SKM-1 (cell line): Measurements from ENCODE around the gene MED9.

Source experiments
- DNase-seq: peaks from one replicate; lab custom pipeline; 2025; ENCODE audit not compliant: unreplicated experiment; lab: John Stamatoyannopoulos, UW

Gene MED9

DNA sequence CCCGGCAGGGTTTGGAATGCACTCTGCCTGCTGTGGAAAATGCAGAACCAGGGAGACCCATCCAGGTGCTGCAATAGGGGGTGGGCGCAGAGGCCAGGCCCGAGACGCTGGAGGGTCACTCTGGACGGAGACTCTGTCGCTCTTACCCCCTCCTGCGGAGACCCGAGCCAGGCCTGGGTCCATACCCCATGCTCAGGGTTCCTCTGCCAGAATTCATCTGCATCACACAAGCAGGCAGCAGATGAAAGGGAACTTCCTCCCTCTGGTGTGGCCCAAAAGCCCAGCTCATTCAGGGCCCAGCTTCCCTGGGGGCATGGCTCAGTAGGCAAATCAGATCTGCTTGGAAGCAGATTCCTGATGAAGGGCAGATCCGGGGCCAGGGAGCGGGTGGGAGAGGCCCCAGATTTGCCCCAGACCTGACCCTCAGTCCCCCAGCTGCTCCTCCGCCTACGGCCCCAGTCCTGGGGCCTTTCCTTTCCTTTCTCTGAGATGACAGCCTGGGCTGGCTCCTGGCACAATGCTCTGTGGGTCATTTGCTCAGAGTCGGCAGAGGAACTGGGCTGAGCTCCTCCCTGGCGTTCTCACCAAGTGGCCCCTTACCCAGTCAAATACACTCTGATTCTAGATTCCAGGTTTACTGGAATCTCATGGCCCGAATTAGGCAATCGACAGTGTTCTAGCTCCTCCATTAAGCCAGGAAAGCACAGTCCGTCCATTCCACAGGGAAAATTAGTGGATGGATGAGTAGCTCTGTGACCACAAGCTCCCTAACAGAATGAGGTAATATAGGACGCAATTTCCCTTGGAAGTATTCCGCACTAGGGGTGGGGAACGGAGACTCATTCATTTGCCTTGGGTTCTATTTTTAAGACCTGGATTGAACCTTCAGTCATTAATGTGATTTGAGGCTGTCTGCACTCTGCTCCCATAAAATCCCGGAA lies 38.5 kb downstream of the MED9 start:
- no peak for DNase-seq

DNA sequence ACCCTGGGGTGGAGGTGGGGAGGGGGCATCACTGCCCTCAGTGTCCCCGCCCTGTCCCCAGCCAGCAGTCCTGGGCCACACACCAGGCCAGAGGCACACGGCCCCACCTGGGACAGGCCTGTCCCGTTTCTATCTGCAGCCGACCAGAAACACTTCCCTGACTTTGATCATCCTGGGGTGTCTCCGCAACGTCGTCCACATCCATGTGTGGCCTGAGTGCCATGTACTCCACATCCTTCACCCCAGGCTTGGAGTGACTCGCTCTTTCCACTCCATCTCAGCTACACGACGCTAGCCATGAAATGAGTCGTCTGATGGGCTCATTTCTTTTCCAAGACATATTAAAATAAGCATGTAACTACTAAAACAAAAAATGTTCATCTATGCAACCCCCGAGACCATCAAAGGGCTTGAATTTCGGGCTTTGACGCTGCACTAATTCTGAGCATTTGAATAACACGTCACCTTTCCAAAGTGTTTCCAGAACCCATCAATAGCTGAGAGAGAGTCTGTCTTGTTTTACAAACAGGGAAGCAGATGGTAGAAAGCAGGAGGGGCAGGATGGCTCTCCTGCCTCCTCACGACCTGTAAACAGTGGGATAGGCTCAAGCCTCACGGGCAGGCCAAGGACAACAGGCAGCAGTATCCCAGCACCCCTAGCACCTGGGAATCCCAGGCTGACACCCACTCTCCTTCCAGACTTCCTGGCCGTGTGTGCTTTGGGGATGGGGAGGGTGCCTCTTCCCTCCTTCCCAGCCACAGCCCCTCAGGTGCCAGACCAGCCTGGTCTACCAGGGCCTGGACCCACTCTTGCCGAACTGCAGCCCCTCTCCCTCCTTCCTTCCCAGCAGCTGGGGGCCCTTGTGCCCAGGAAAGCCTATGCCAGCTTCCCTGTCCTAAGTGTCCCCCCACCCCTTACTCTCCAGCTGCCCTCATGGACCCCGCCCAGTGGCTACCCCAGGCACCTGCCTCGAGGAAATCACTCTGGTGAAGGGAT lies 39.4 kb downstream of the MED9 start:
- DNase-seq: no peak

DNA sequence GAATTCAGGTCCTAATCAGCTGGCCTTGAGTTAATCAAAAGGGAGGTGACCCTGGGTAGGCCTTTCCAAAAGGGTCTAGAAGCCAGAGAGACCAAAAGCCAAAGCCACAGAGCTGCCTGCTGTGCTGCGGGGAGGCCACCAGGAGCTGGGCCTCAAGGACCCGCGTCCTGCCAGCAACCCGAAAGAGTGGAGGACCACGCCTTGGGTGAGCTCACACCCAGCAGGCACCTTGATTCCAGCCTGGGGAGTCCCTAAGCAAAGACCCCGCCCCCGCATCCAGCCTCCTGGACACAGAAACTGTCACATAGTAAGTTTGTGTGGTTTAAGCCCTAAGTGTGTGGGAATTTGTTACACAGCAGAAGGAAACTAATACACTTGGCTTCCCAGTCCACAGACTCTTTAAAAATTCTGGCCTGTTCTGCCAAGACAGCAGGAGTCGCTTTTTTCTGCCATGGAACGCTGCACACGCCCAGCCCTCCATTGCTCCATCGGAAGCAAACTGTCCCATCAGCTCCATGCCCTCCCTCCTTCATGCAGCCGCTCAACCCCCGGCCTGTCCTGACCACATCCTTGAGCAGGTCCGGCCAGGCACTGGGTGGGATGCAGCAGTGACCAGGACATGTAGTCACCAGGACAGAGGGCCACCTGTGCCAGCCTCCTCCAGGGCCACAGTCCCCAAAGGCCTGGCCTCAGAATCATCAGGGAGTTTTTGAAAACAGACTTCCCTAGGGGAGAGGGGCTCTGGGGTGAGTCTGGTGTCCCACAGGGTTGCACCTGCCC lies 40.3 kb downstream of the MED9 start:
- no peak for DNase-seq

DNA sequence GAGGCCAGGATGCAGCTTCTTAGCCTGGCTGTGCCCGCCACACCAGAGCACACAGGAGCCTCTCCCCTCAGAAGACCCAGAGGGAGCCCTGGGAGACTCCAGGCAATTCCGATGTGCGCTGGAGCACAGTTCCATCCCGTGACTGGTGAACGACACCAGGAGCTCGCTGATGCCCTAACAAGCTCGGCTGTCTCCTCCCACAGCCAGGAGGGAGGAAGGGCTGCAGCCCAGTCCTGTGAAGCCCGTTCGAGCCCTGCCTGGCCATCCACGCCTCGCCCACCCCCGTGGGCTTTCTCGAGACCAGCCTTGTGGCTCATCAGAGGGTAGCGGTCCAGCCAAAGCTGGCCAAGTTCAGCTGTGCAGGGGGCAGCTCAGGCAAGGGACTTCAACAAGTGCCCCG lies 41.2 kb downstream of the MED9 start:
- no peak for DNase-seq

DNA sequence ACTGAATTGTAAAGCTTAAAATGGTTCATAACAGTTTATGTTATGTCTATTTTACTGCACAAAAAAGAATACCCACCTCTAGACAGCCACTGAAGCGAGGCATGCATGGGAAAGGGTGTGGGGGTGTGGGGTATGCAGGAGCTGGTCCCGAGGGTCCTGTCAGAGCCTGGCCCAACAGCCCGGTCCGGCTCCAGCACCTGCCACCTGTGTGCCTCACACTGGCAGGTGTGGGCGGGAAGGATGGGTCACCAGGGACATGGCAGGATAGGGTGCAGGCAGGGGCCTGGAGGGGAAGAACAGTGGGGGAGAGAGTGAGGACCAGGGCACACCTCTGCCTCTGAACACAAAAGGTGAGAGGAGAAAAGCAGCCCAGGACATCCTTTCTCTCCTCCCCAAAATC lies 42.2 kb downstream of the MED9 start:
- no peak for DNase-seq

DNA sequence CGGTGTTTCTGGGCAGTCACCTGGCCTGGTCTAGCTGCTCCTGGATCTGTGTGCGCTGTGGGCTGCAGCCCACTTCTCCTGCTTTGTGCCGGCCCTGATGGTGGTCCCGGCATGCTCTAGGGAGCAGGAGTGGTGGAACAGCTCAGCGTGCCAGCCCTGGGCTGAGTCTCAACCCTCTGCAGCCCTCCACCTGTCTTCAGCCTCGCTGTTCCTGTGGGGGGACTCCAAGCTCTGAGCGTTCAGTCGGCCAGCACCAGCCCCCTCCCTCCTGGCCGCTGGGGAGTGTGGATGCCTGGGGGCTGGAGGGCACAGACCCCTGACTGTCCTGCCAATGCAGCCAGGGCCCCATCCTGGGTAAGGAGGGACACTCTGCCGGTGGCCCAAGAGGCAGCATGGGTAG lies 43.1 kb downstream of the MED9 start:
- DNase-seq: no peak

DNA sequence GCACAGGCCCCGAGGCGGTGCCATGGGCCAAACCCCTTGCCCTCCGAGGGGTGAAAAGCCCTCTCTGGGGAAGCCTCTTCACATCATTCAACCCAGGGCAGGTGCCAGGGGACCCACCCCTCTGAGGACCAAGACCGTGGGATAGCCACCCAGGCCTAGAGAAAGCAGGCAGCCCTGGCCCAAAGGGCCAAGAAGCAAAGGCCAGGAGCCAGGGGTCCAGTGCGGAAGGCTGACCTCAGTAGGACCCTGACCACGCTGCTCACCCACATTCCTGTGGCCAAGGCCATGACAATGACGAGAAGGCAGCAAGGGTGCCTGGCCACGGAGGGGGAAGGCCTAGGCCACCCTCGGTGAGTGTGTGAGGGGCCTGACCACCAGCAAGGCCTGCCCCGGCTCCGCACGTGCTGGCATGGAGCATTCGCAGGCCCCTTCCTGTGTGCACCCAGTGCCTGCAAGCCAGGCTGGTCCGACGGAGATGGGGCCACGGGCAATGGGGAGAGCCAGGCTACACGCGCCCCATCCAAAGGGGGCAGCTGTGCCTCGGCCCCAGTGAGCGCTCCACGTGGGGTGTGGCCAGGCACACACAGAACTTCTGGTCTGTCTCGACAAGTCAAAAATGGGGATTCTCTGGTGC lies 43.9 kb downstream of the MED9 start:
- no peak for DNase-seq

DNA sequence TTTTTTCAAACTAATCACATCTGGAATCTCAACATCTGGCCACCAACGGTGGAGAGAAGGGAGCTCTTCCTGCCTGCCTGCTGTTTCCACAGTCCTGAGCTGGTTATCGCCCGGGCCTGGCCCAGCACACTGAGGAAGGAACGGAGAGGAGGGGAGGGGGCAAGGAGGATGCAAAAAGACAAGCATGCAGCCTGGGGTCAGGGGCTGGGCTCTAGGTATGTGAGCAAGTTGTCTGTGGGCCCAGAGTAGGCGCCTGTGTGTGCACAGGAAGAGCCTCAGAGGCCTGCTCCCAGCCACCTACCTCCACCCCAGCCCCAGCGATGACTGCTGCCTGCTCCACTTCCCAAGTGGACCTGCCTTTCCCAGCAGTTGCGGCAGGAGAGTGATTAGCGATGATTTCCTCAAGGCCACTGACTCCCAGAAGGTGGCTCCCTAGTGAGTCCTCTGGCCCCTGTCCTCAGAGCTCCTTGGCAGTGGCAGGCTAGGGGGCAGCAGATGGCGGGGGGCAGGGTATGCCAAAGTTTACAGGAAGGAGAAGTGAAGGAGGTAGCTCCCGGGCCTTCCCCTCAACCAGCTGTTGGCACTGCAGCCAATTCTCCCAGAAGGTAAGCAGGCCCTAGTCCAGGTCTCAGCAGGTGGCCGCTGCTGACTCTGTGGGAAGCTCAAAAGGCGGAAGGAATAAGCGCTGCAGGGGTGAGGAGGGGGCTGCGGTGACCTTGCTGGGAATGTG lies 46.4 kb downstream of the MED9 start:
- DNase-seq: no peak

DNA sequence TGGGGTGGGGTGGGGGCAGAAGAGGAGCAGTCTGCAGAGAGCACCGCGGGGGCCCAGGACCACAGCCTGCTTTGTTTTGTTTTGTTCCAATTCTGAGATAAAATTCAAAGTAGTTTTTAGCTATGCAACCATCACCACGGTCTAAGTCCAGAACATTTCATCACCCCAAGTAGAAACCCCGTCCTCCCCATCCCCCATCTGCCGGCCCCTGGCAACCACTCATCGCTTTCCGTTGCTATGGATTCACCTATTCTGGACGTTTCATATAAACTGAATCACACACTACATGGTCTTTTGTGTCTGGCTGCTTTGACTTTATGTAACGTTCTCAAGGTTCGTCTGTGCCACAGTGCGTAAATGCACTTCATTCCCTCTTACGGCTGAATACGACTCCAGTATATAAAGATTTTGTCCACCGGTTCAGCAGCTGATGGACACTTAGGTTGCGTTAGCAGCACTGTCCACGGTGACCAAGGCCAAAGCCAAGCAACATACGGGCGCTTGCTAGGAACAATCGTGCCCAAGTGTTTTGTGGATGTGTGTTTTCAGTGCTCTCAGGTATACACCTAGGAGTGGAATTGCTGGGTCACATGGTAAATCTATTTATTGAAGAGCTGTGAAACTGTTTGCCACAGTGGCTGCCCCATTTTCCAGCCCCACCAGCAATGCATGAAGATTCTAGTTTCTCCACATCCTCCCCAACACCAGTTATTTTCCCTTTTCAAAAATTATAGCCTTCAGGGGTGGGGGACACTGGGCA lies 47.1 kb downstream of the MED9 start:
- DNase-seq: no peak

DNA sequence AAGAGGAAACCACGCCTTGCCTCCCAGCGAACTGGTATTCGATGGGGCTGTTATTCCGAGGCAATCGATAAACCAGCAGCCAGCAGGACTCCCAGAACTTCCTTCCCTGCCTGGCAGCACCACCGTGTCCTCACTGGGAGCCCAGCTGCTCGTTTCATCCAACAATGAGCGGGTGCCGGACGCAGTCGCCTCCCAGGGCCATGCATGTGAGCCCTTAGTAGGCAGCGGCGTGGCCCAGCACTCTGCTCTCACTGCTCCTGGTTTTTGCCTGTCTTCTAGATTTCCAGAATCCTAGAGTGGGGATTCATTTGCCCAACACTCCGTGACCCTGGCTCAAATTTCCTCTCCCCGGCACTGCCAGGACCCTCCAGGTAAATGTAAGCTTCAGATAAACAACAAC lies 48.5 kb downstream of the MED9 start:
- no peak for DNase-seq

DNA sequence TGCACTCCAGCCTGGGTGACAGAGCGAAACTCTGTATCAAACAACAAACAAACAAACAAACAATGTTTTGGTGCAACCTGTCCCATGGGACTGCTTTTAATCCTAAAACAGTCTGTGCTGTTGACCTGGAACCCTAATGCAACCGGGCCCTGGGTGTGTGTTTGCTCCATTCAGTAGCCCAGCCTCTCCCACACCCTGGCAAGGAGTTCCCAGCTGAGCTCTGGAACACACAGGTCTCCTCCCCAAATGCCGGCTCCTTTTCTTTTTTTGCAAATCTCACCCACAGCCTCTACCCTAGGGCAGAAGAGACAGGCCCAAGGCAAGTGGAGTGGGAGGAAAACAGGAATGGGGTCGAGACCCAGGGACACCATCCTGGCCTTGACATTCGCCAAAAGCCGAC lies 49.2 kb downstream of the MED9 start:
- no peak for DNase-seq

DNA sequence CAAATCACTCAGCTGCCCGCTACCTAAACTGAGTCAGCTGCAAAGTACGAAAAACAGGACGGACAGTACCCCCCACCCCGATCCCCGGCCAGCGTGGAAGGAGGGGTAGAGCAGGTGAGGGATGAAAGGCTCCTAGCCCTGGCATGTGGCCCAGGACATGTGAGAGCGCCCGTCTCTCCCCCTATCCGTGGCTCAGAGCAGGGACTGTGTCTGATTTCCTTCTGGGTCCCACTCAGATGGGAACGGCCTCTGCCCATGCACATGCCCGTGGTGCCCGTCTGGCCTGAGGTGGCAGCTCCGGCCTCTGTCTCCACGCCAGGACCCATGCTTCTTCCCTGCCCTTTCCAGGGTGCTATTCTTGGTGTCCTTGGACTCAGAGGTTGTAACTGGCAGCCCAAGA lies 49.6 kb downstream of the MED9 start:
- DNase-seq: no peak

DNA sequence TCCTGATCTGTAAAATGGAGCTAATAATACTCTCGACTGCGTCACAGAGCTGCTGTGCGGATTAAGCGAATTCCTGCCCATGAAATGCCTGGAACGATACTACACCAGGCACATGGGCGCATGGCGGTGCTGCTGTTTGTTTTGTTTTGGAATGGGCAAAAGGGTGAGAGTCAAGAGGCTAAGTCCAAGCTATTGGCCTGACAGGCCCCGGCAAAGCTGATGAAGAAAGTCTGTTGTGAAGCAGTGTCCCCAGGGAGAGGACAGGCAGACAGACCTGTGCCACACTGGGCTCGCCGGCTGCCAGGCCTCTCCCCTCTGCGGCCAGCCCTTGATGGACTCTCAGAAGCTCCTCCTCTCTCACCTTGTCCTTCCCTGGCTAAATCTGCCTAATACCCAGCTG lies 50.7 kb downstream of the MED9 start:
- no peak for DNase-seq

DNA sequence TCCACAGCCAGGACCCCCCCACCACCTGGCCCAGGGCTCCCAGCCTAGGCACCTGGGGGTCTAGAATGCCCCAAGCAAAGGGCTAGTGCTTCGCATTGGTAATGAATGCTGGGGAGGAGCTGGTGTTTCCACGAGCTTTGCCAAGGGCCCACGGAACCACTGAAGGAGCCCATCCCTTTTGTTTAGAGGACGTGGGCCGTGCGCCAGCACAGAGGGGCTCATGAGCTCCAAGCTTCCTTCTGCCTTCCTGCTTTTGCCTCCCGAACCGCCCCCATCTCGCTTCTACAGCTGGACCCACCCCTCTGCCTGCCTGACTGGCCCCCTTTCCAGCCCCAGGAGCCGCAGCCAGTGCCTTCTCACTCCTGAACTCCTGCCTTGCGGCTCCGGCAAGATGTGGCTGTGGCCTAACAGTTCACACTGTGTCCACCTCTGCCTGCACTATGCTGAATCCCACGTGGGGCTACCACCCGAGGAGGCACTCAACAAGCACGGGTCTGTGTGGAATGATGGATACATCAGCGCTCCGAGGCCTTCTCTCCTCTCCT lies 51.2 kb downstream of the MED9 start:
- no peak for DNase-seq

DNA sequence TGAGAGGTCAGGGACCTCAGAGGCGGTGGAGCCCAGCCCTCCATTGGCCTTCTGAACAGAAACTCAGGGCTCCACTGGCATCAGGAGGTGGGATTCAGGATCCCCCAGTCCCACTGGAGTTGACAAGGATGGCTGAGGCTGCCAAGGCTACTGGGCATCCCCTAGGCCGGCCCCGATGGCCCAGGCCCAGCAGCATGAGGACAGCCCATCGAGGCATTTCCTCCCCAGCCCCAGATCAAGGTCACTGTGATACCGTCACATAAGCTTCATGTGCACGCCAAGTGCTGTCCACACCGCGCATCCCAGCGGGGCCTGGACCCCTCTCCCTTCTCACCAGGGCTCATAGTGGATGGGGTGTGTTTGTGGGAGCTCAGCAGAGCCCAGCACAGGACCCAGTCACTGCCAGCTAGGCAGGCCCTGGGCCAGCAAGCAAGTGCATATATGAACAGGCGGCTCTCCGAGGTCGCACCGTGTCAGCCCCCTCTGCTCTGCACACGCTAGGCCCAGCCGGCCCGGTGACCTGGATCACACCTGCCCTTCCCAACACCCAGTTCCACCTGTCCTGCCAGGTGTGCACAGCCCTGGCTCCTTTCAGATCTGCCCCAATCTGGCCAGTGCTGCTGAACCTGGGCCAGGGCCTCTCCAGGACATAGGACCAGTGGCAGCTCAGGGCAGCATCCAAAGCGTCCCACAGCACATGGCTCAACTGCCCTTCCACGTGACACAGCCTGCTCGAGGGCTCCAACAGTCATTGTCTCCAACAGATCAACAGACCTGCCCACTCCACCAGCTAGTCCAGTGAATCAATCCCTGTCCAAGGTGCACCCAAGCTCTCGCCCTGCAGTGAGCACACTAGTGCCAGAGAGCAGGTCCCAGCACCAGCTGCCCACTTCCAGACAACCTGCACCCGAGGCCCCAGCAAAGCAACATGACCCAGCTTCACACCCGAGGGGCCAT lies 52.2 kb downstream of the MED9 start:
- no peak for DNase-seq

DNA sequence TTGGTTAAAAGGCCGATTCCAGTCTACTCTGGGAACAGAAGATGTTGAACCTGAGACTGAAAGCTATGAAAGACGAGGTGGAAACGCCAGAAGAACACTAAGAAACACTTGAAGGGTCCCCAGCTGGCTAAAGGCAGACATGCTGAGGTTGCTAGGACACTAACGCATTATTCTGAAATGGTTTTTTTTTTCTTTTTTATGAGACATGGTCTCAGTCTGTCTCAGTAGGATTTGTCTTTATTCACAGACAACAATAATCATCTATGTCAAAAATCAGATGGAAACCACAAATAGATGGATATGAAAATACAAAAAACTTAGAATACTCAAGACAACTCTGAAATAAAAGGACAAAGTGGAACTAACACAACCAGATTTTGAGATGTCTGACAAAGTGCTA lies 54.4 kb downstream of the MED9 start:
- no peak for DNase-seq

DNA sequence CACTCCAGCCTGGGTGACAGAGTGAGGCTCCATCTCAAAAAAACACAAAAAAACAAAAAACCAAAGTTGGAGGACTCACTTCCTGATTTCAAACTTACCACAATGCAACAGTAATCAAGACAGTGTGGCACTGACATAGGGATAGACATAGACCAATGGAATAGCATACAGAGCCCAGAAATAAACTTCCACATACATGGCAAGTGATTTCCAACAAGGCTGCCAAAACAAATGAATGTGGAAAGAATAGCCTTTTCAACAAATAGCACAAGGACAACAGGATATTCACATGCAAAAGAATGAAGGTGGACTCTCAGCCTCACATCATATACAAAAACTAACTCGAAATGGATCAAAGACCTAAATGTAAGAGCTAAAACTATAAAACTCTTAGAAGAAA lies 56.2 kb downstream of the MED9 start:
- DNase-seq: no peak

DNA sequence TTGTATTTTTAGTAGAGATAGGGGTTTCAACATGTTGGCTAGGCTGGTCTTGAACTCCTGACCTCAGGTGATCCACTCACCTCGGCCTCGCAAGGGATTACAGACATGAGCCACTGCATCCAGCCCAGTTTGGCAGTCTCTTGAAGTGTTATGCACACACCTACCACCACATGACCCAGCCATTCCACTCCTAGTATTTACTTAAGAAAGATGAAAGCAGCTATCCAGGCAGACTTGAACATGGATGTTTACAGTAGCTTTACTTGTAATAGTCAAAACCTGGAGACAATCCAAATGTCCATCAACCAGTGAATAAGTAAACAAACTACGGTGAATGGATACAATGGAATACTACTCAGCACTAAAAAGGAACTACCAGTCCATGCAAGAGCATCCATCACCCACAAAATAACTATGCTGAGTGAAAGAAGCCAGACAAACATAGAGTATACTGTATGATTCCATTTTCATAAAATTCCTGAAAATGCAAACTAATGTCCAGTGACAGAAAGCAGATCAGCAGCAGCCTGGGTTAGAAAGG lies 57.2 kb downstream of the MED9 start:
- DNase-seq: no peak
